A549 (cell line): ENCODE results near the gene MARCHF9. TPM values are rescaled to one million over a fixed set of nuclear protein-coding genes. Genes with fewer than 3 reads are reported as not detected.

Source experiments
- ATAC-seq, 2 experiments: fragments of 200-7000 bp in 1 of 2; fragments of >200 bp in 1 of 2; cut with Nextera tagmentation in 1 of 2; cut with Tn5 transposase in 1 of 2; 3 replicates each; pipeline versions ENCODE4 v1.8.0 to v1.9.1; 2018 to 2020; ENCODE audit warnings: mild to moderate bottlenecking in 1 of 2, moderate library complexity in 1 of 2
- CTCF ChIA-PET: fragments of 300-600 bp; sonication (Branson Sonifier 250); formaldehyde crosslinking; extraction: SDS; loops from one replicate; lab custom pipeline; 2021; ENCODE audit warnings: antibody characterized with exemption, inconsistent platforms; lab: Yijun Ruan, JAX
- POLR2A ChIA-PET: fragments of 350-600 bp; formaldehyde crosslinking; extraction: SDS; loops from one replicate; lab custom pipeline; 2021; ENCODE audit warnings: antibody characterized with exemption, inconsistent platforms; lab: Yijun Ruan, JAX
- DNase-seq, 2 experiments: peaks; one replicate each; pipeline versions ENCODE4 v3.0.0 to v3.0.0-alpha.2; 2011 to 2016; ENCODE audit warnings: low read depth in 1 of 2, low spot score in 1 of 2
- FAIRE-seq: peaks from 2 replicates; lab custom pipeline; 2011; peaks lifted over from hg19 to GRCh38; lab: Jason Lieb, UNC
- H3K27ac ChIP-seq, 2 experiments: fragments of >200 bp; sonication (Bioruptor Twin); formaldehyde crosslinking; 3 replicates each; pipeline ENCODE4 v1.5.1; 2016 to 2017
- H3K4me1 ChIP-seq: fragments of >200 bp; sonication (Bioruptor Twin); formaldehyde crosslinking; 3 replicates; pipeline ENCODE4 v1.6.1; 2016
- H3K4me2 ChIP-seq: fragments of >200 bp; sonication (Bioruptor Twin); formaldehyde crosslinking; 3 replicates; pipeline ENCODE4 v1.6.1; 2016
- H3K4me3 ChIP-seq: fragments of >200 bp; sonication (Bioruptor Twin); formaldehyde crosslinking; 3 replicates; pipeline ENCODE4 v1.5.1; 2016
- H3K9me3 ChIP-seq: fragments of >200 bp; sonication (Bioruptor Twin); formaldehyde crosslinking; 3 replicates; pipeline ENCODE4 v1.6.1; 2016
- CHD4 ChIP-seq: fragments of 200-600 bp; sonication (generic); IDR thresholded peaks from 2 replicates; pipeline ENCODE4 v1.6.1; 2016; ENCODE audit warnings: antibody characterized with exemption, mild to moderate bottlenecking, borderline replicate concordance
- EHF ChIP-seq: fragments of 250-450 bp; sonication (Bioruptor Pico); IDR thresholded peaks from 2 replicates; pipeline ENCODE4 v1.5.0; 2020; ENCODE audit warnings: mild to moderate bottlenecking
- EP300 ChIP-seq, 2 experiments: fragments of >200 bp; sonication (Bioruptor Twin); formaldehyde crosslinking; IDR thresholded peaks; 2 replicates in 1 of 2; 3 replicates in 1 of 2; pipeline ENCODE4 v1.6.1; 2016 to 2017
- FOSB ChIP-seq: fragments of 250-450 bp; sonication (Bioruptor Pico); IDR thresholded peaks from 2 replicates; pipeline ENCODE4 v1.5.0; 2020; ENCODE audit warnings: mild to moderate bottlenecking, moderate library complexity
- FOXS1 ChIP-seq: fragments of 250-450 bp; sonication (Bioruptor Pico); IDR thresholded peaks from 2 replicates; pipeline ENCODE4 v1.5.0; 2020; ENCODE audit warnings: mild to moderate bottlenecking, moderate library complexity
- HEYL ChIP-seq: fragments of 250-450 bp; sonication (Bioruptor Pico); IDR thresholded peaks from 2 replicates; pipeline ENCODE4 v1.8.0; 2021; ENCODE audit warnings: mild to moderate bottlenecking, moderate library complexity
- HMGXB4 ChIP-seq: fragments of 250-450 bp; sonication (Bioruptor Pico); IDR thresholded peaks from 2 replicates; pipeline ENCODE4 v1.5.0; 2021; ENCODE audit warnings: mild to moderate bottlenecking, moderate library complexity, borderline replicate concordance
- JUN ChIP-seq, 2 experiments: fragments of >200 bp; sonication (Bioruptor Twin); formaldehyde crosslinking; IDR thresholded peaks; 2 replicates in 1 of 2; 3 replicates in 1 of 2; pipeline ENCODE4 v1.6.1; 2016 to 2017
- JUNB ChIP-seq: fragments of >200 bp; sonication (Bioruptor Twin); formaldehyde crosslinking; IDR thresholded peaks from 2 replicates; pipeline ENCODE4 v1.6.1; 2016
- KDM5A ChIP-seq: fragments of 200-600 bp; sonication (generic); IDR thresholded peaks from 2 replicates; pipeline ENCODE4 v1.6.1; 2016; ENCODE audit warnings: antibody characterized with exemption, mild to moderate bottlenecking
- MAFK ChIP-seq: fragments of 450-650 bp; IDR thresholded peaks from 2 replicates; pipeline ENCODE4 v1.6.1; 2014; ENCODE audit not compliant: partially characterized antibody
- MAX ChIP-seq: IDR thresholded peaks from 2 replicates; pipeline ENCODE4 v1.6.1; 2012
- MYC ChIP-seq: IDR thresholded peaks from 2 replicates; pipeline ENCODE4 v1.6.1; 2012; ENCODE audit warnings: mild to moderate bottlenecking, inconsistent platforms, low read length, improper control_type of control experiment, borderline replicate concordance
- NFE2L2 ChIP-seq: fragments of 150-350 bp; conservative IDR thresholded peaks from 2 replicates; pipeline ENCODE4 v1.6.1; 2014; ENCODE audit warnings: low read length
- NPAS2 ChIP-seq: fragments of 250-450 bp; sonication (Bioruptor Pico); IDR thresholded peaks from 2 replicates; pipeline ENCODE4 v1.8.0; 2022; ENCODE audit warnings: mild to moderate bottlenecking, moderate library complexity, borderline replicate concordance
- PHF8 ChIP-seq: fragments of 200-600 bp; sonication (generic); IDR thresholded peaks from 2 replicates; pipeline ENCODE4 v1.6.1; 2016; ENCODE audit warnings: low read depth, mild to moderate bottlenecking, antibody characterized with exemption, moderate library complexity, borderline replicate concordance
- POLR2A ChIP-seq: IDR thresholded peaks from 2 replicates; pipeline ENCODE4 v1.6.1; 2012; ENCODE audit warnings: mild to moderate bottlenecking, low read length
- POLR2AphosphoS2 ChIP-seq: conservative IDR thresholded peaks from 2 replicates; pipeline ENCODE4 v1.6.1; 2012; ENCODE audit warnings: low read length, improper control_type of control experiment, inconsistent platforms
- RAD21 ChIP-seq, 2 experiments: fragments of >200 bp in 1 of 2; sonication (Bioruptor Twin) in 1 of 2; formaldehyde crosslinking in 1 of 2; IDR thresholded peaks in 1 of 2; conservative IDR thresholded peaks in 1 of 2; 2 replicates in 1 of 2; 3 replicates in 1 of 2; pipeline ENCODE4 v1.6.1; 2012 to 2018; ENCODE audit warnings: inconsistent platforms in 1 of 2
- RFX5 ChIP-seq: fragments of 450-650 bp; IDR thresholded peaks from 2 replicates; pipeline ENCODE4 v1.7.1; 2014; ENCODE audit warnings: antibody characterized with exemption, mild to moderate bottlenecking, moderate library complexity
- TFCP2L1 ChIP-seq: fragments of 250-450 bp; sonication (Bioruptor Pico); IDR thresholded peaks from 2 replicates; pipeline ENCODE4 v1.5.0; 2021; ENCODE audit warnings: mild to moderate bottlenecking
- TP53 ChIP-seq: fragments of 250-450 bp; sonication (Bioruptor Pico); IDR thresholded peaks from 2 replicates; pipeline ENCODE4 v1.5.0; 2021; ENCODE audit warnings: mild to moderate bottlenecking, moderate library complexity
- ZNF302 ChIP-seq: fragments of 250-450 bp; sonication (Bioruptor Pico); IDR thresholded peaks from 2 replicates; pipeline ENCODE4 v1.9.0; 2021; ENCODE audit warnings: inconsistent platforms, mild to moderate bottlenecking, moderate library complexity
- ZSCAN20 ChIP-seq: fragments of 250-450 bp; sonication (Bioruptor Pico); IDR thresholded peaks from 2 replicates; pipeline ENCODE4 v1.8.0; 2022; ENCODE audit warnings: mild to moderate bottlenecking, moderate library complexity
- WGBS: methylation state at CpG from one replicate; pipeline ENCODE4 v1.1.6; 2017; ENCODE audit errors: missing lambda C conversion rate; 5-methylcytosine and 5-hydroxymethylcytosine counted together
- polyA plus RNA-seq, 4 experiments: library from polyadenylated mRNA; depleted of rRNA in 3 of 4; stranded (reverse); fragments of >200 nt; fragmentation: RNase III in 1 of 4; extraction: RNeasy Plus Mini Kit Qiagen cat#74134 plus additional on column Dnase treatment in 1 of 4; gene quantifications; 2 replicates in 3 of 4; 3 replicates in 1 of 4; pipeline ENCODE4 v1.2.3, GENCODE V29; 2011 to 2017
- TF ChIP-seq, protein P1 (sequence below): fragments of 250-450 bp; sonication (Bioruptor Pico); IDR thresholded peaks from 2 replicates; pipeline ENCODE4 v1.5.0; 2020; ENCODE audit warnings: low read depth, mild to moderate bottlenecking, moderate library complexity

The MARCHF9 gene
- polyA plus RNA-seq, 2 of the 4 experiments (the other 2 are of a cell fraction): 6.8 to 7.2 TPM

- no peak overlapping the region for H3K4me2 ChIP-seq
- POLR2A ChIA-PET: no interaction called here
- H3K4me3 ChIP-seq: no peak overlapping the region
- DNase-seq: peak in 1 of 2 experiments; percentile 33
- ATAC-seq: no peak
- no peak overlapping the region for H3K27ac ChIP-seq
- H3K4me1 ChIP-seq: peaks cover 13% of the 10 kb centered on the region; the same call in 1 of the 3 replicates
- no peaks in the 10 kb centered on the region for H3K9me3 ChIP-seq
- 82% methylated on average over 4 of the region's 4 CpGs for WGBS
- TF ChIP-seq JUN (IDR thresholded peaks at IDR 0.05) (no peak), ZSCAN20 (no peak), ZNF302 (CRISPR knock-in tag) (no peak), POLR2A (no peak), POLR2AphosphoS2 (no peak), CHD4 (no peak), MYC (no peak), EHF (CRISPR knock-in tag) (no peak), JUNB (no peak), NFE2L2 (no peak), MAFK (no peak), EP300 (IDR thresholded peaks at IDR 0.05) (no peak), RFX5 (no peak), HMGXB4 (no peak), HEYL (CRISPR knock-in tag) (no peak), TFCP2L1 (CRISPR knock-in tag) (no peak), PHF8 (no peak), FOXS1 (CRISPR knock-in tag) (no peak)
- no peak for FAIRE-seq
- CTCF ChIA-PET: interaction anchor here (0.6 to 3.2 kb wide), 9 partner anchors 8 to 143 kb away, joined by 3 to 16 read pairs (median 3); partner anchors contain the start of genes B4GALNT1 and TSFM
These were observed 20.8 kb downstream of the MARCHF9 start for GRCh38 chr12:57775563-57776246.

DNA sequence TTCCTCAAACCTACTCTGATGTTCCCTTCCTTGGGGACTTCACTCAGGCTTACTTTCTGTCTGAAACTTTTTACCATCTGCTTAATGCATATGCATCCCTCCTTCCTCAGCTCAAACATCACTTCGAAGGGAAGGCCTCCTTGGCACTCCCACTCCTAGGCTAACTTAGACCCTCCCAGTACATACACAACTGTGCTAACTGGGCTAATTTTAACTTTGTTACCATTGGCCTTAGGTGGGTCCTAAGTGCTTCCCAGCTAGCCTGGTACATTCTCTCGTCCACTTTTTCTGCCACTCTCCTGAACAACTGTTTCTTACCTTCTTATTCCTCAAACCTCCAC lies 21.3 kb downstream of the MARCHF9 start:
- Histone ChIP-seq H3K4me1 (peaks cover 8% of the 10 kb centered on the region; the same call in 1 of the 3 replicates), H3K27ac (no peak overlapping the region), H3K9me3 (no peaks in the 10 kb centered on the region), H3K4me3 (no peak overlapping the region), H3K4me2 (no peak overlapping the region)
- no peak for FAIRE-seq
- ATAC-seq: no peak
- ChIA-PET POLR2A (no interaction called here), CTCF (interaction anchor here (1.0 to 2.7 kb wide), 5 partner anchors 9 to 25 kb away, joined by 3 to 16 read pairs (median 5); no protein-coding TSS in a partner anchor)
- DNase-seq: no peak
- TF ChIP-seq NPAS2 (no peak), RAD21 (conservative IDR thresholded peaks at IDR 0.05 in 1 of 2, IDR thresholded peaks at IDR 0.05 in 1 of 2) (no peak), TP53 (CRISPR knock-in tag) (no peak), EHF (CRISPR knock-in tag) (no peak), HEYL (CRISPR knock-in tag) (no peak), JUNB (no peak), MAX (no peak), ZNF302 (CRISPR knock-in tag) (no peak), FOSB (no peak), KDM5A (no peak)
- TF ChIP-seq, protein P1, sequence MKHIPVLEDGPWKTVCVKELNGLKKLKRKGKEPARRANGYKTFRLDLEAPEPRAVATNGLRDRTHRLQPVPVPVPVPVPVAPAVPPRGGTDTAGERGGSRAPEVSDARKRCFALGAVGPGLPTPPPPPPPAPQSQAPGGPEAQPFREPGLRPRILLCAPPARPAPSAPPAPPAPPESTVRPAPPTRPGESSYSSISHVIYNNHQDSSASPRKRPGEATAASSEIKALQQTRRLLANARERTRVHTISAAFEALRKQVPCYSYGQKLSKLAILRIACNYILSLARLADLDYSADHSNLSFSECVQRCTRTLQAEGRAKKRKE (CRISPR knock-in tag): no peak
- WGBS: 81% methylated on average over 2 of the region's 2 CpGs
